ENCODE data around the gene KAZN. TPM values are rescaled to one million over a fixed set of nuclear protein-coding genes. Genes with fewer than 3 reads are reported as not detected.

The KAZN gene
- total RNA-seq, 1 donor from 2014 or later = 11.6 TPM

- Mint-ChIP-seq H3K27ac (ENCODE audit: unreplicated experiment) (peak overlapping the region; percentile 6), H3K36me3 (ENCODE audit: low read depth) (no peaks in the 10 kb centered on the region), H3K4me1 (peaks cover 58% of the 10 kb centered on the region), H3K9me3 (no peaks in the 10 kb centered on the region), H3K27me3 (ENCODE audit: low read depth) (no peaks in the 10 kb centered on the region), H3K4me3 (no peak overlapping the region)
- TF ChIP-seq CTCF (conservative IDR thresholded peaks at IDR 0.05) = no peak
- no peak for DNase-seq (ENCODE audit: low read depth, low spot score)
Observed at GRCh38 chr1:14891991-14892390, 293.5 kb downstream of the KAZN start.

- peaks cover 32% of the 10 kb centered on the region for H3K4me1 Mint-ChIP-seq
- H3K9me3 Mint-ChIP-seq = no peaks in the 10 kb centered on the region
- H3K36me3 Mint-ChIP-seq (ENCODE audit: low read depth) = no peaks in the 10 kb centered on the region
- H3K4me3 Mint-ChIP-seq = no peak overlapping the region
- DNase-seq (ENCODE audit: low read depth, low spot score) = no peak
- peaks cover 2% of the 10 kb centered on the region for H3K27me3 Mint-ChIP-seq (ENCODE audit: low read depth)
- H3K27ac Mint-ChIP-seq (ENCODE audit: unreplicated experiment) = no peak overlapping the region
- no peak for TF ChIP-seq CTCF (conservative IDR thresholded peaks at IDR 0.05)
Observed at GRCh38 chr1:14894811-14895560, 296.5 kb downstream of the KAZN start.

GRCh38 chr1:14895727-14896126, 297.2 kb downstream of the KAZN start:
- Mint-ChIP-seq H3K27ac (ENCODE audit: unreplicated experiment) (no peak overlapping the region), H3K4me3 (no peak overlapping the region)

GRCh38 chr1:14896381-14897079, 298.0 kb downstream of the KAZN start:
- Mint-ChIP-seq H3K36me3 (ENCODE audit: low read depth) (no peaks in the 10 kb centered on the region), H3K4me1 (peaks cover 34% of the 10 kb centered on the region), H3K27me3 (ENCODE audit: low read depth) (peaks cover 2% of the 10 kb centered on the region), H3K4me3 (no peak overlapping the region), H3K27ac (ENCODE audit: unreplicated experiment) (no peak overlapping the region), H3K9me3 (no peaks in the 10 kb centered on the region)
- TF ChIP-seq CTCF (conservative IDR thresholded peaks at IDR 0.05) = no peak
- no peak for DNase-seq (ENCODE audit: low read depth, low spot score)

More at GRCh38 chr1:14895727-14896126, 297.2 kb downstream of the KAZN start:
- no peaks in the 10 kb centered on the region for H3K36me3 Mint-ChIP-seq (ENCODE audit: low read depth)
- no peak for DNase-seq (ENCODE audit: low read depth, low spot score)
- no peak for TF ChIP-seq CTCF (conservative IDR thresholded peaks at IDR 0.05)
- H3K9me3 Mint-ChIP-seq = no peaks in the 10 kb centered on the region
- peaks cover 28% of the 10 kb centered on the region for H3K4me1 Mint-ChIP-seq
- peaks cover 2% of the 10 kb centered on the region for H3K27me3 Mint-ChIP-seq (ENCODE audit: low read depth)

GRCh38 chr1:14897080-14897449, 298.6 kb downstream of the KAZN start:
- no peaks in the 10 kb centered on the region for H3K9me3 Mint-ChIP-seq
- peaks cover 2% of the 10 kb centered on the region for H3K27me3 Mint-ChIP-seq (ENCODE audit: low read depth)
- H3K4me1 Mint-ChIP-seq = peaks cover 36% of the 10 kb centered on the region
- no peaks in the 10 kb centered on the region for H3K36me3 Mint-ChIP-seq (ENCODE audit: low read depth)
- TF ChIP-seq CTCF (conservative IDR thresholded peaks at IDR 0.05) = no peak
- no peak for DNase-seq (ENCODE audit: low read depth, low spot score)
- H3K27ac Mint-ChIP-seq (ENCODE audit: unreplicated experiment) = no peak overlapping the region
- no peak overlapping the region for H3K4me3 Mint-ChIP-seq

Measured in neural crest cell (in vitro differentiated cells).